GM21717 (cell line): ENCODE measurements around the gene NLRC5.
"Not testable (repeated sequence)": the region's sequence is repeated elsewhere in the genome, so short reads cannot be mapped to it uniquely, and the experiment has no call there.

Experiments
- ATAC-seq: cut with Tn5 transposase; IDR thresholded peaks from one replicate; pipeline ENCODE4 v1.9.1; 2021; ENCODE audit warnings: mild to moderate bottlenecking, moderate library complexity; ENCODE audit not compliant: unreplicated experiment

NLRC5 gene

DNA sequence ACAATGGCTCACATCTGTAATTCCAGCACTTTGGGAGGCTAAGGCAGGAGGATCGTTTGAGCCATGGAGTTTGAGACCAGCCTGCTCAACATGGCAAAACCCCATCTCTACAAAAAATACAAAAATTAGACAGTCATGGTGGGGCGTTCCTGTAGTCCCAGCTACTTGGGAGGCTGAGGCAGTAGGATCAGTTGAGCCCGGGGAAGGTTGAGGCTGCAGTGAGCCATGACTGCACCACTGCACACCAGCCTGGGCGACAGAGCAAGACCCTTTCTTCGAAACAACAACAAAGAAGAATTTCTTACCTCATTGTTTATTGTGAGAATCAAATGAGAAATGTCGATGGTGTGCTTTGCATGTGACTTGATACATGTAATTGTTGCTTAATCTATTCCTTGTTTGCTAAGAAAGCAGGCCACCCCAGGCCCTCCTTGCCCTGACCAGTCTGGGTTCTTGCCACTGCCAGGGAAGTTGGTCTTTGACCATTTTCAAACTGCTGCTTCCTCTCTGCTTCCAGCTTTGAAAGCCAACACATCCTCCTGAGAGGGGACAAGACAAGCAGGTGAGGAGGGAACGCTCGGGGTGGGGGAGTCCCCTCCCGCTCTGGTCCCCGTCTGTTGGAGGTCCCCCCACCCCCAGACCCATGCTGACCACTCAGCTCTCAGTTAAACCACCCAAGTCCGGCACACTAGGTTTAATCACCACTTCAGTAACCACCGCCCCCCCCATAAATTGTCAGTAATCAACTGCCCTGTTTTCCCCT is 55.8 kb downstream of the NLRC5 start:
- no peak for ATAC-seq

DNA sequence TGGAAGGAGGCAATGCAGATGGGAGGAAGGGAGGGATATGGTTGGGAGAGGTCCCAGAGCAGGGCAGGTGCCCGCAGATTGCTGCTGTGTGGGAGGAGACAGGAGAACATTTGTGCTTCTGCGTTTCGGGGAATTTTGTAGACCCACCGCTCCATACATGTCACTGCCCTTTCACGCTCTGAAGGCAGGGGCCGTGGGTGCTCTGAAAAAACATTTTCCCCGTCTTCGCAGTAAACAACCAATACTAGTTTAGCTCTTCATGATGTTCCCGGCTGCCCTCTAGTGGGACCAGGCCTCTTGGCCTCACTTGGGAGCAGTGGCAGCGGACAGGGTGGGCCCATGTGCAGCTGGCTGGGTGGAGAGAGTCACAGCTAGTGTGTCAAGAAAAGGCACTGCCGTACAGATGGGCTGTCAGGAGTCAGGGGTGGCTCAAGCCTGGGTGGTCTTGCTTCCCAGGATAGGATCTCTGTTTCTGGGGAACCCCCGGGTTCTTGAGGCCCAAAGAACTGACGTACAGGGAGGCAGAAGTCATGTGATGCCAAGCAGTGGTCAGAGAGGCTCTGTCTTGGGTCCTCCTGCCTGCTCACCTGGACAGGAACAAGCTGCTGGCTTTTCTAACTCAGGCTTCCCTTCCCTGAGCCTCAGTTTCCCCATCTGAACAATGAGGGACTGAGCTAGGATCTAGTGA is 56.5 kb downstream of the NLRC5 start:
- ATAC-seq: no peak

DNA sequence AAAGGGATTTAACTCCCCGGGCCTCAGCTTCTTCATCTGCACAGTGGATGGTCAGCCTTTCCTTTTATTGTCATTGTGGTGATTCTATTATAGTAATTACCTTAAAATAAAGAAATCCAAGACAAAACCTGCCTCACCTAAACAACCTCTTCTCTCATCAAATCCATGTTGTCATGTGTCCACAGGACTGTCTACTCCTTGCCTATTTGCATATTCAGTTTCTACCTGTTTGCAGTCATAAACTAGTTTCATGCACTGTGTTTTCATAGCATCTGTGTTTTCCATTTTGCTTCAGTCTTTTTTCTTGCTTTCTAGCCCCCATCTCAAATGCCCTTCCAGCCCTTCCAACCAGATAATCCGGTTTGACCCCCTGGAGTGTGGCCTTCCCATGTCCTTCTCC is 58.7 kb downstream of the NLRC5 start:
- no peak for ATAC-seq

DNA sequence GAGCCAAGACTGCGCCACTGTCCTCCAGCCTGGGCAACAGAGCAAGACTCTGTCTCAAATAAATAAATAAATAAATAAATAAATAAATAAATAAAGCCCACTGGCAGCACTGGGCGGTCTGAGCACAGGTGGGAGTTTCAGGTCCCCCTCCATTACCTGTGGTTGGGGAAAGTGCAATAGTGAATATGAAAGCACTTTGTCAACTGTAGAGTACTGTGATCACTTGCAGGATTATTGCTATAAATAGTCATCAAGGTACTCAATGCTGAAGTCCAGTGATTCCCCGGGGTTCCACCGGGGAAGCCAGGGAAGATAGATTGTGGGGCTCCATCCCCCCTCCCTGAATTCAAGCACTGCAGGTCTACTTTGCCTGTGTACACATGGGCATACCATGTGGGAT is 60.3 kb downstream of the NLRC5 start:
- peak; percentile 51 for ATAC-seq

DNA sequence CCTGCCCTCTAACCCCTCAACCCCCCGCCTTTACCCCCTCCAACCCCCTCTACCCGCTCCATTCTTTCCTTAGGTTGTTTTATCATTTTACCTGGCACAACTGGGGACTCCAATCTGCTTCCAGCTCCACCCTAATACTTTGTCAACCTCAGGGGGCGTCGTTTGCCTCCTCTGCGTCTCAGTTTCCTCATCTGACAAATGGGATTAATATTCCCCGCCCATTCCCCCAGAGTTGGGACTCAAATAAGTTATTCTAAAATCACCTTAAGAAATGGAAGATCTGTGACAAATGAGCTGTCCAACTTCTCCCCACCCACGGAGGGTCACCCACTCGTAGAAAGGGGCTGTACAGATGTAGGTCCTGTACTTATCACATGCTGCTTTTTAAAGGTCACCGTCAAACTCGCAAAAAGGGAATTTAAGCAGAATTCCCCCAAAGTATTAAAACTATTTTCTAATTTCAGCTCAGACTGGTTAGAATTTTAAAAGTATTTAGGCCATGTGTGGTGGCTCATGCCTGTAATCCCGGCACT is 62.4 kb downstream of the NLRC5 start:
- ATAC-seq: no peak

DNA sequence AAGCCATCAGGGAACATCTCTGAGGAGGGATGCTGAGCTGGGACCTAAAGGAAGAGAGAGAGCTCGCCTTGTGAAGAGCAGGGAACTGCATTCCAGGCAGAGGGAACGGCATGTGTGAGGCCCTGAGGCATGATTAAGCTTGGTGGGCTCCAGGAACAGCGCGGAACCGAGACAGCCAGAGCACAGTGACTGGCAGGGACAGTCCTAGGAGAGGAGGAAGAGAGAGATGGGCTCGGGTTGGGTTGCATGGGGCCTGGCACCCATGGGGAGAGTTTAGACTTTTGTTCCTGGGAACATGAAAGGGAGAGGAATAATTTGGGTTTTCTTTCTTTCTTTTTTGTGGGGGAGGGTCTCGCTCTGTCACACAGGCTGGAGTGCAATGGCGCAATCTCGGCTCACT is 63.8 kb downstream of the NLRC5 start:
- no peak for ATAC-seq

DNA sequence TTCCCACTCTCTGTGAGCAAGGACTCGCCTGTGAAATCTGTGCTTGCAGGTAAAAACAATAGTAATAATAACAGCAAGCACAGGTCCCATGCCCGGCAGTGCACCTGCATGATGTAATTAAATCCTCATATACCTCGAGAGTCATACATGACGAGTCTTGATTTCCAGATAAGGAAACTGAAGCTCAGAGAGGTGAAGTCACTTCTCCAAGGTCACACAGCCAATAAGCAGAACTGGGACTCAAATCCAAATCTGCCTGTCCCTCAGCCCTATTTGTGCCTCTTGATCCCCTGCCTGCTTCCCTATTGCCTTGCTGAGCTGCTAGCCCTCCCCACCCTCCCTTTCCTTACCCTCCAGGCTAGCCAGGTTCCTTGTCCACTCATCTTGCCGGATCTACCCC is 65.0 kb downstream of the NLRC5 start:
- ATAC-seq: no peak

DNA sequence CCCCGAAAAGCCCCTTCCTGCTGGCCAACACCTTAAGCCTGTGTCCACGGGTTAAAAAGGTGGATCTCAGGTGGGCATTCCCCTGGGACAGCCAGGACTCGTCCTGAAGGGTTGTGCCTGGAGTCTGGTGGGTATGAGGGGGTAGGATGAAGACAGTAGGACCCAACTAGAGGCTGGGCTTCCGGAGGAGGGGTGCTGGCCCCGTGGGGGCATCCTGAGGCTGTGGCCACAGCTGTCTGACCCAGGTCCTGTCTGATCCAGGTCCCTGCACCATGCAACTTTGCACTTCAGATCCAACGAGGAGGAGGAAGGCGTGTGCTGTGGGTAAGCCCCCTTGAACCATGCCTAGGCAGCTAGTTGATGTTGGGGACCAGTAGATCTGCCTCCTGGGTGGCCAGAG is 65.4 kb downstream of the NLRC5 start:
- ATAC-seq: no peak

DNA sequence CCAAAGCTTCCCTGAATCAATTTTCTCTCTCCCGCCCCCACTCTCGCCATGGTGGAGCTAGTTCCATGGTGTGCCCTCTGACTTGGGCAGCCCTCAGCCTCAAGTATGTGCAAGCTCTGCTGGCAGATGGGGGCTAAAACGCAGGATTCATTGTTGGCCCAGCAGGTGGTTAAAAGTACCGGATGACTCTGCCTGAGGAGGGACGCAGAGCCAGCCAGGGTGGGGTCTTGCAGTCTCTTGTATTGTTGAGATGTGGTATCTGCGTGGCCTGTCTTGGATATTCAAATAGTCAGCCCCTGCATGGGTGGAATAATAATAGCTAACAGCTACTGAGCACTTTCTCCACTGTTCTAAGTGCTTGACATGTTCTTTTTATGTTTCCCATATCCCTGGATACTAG is 66.3 kb downstream of the NLRC5 start:
- no peak for ATAC-seq

DNA sequence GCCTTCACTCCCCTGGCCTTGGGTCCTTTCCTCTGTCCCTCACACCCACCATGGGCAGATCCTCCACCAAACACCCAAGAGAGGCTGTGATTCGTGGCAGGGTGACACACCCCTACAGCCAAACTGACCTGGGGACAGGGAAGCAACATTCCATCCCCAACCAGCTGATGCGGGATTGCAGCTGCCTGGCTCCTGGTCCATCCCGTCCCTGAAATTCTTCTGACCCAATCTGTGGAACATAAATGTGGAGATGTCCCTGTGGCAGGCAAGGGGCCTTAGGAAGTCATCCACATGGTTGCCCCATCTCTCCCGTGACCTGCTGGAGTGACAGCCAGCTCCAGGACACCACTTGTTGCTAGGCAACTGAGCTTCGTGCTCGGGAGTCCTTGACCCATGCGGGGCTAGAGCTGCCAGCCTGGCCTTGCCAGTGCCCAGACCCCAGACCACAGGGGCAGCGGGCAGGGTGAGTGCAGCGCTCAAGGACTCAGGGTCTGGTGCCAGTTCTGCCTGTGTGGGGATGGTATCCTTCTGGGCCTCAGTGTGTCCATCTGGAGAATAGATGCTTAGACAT is 69.0 kb downstream of the NLRC5 start:
- no peak for ATAC-seq

DNA sequence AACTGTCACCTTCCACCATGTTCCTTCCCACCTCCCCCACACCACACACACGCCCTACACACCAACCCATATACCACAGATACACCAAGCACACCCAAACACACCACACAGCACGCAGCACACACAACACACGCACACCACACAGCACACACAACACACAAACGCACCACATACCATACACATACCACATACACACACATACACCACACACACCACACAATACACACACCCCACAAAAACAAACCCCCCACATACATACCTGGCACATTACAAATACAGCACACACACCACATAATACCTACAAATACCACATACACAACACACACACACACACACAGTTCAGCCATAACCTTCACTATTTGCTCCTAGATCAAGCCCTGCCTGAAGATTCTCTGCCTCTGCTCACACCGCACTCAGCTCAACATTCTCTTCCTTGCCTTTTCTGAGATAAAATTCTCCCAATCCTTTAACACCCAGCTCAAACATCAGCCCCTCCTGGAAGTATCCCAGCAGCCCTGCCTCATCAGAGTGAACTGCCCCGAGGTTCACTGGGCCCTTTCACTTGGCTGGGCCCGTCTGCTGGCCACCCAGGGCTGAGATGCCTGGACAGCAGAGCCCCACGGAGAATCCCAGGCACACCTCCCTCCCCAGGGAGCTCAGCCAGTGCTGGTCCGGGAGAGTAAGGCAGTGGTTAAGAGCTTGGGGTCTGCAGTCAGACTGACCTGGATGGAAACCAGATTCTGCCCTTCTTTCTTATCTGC is 71.1 kb downstream of the NLRC5 start:
- ATAC-seq: no peak

DNA sequence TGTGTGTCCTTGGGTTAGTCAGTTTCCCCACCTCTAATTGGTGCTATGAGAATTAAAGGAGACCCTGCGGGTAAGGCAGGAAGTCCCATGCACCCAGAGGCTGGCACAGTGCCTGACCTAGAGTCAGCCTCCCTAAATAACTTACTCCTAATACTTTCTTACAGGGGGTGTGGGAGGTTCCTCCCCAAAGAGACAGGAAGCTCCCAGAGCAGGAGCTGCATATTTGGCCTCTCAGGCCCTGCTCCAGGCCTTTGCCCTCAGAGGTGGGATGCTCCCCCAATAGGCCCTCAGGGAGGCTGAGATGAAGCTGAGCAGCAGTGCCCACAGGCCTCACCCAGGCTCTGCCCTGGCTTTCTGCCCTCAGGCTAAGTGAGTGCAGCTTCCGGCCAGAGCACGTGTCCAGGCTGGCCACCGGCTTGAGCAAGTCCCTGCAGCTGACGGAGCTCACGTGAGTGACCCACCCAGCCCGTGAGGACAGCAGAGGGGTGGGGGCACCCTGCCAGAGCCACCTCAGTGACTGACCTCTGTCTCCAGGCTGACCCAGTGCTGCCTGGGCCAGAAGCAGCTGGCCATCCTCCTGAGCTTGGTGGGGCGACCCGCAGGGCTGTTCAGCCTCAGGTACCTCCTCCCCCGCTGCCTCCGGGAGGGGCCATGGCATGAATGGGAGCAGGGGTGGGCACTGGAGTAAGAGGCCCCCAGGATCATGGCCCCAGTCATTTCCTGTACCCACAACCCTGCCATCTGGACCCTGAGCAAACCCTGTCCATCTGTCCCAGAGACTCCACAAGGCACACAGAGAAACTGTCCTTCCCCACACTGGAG is 71.9 kb downstream of the NLRC5 start:
- no peak for ATAC-seq

DNA sequence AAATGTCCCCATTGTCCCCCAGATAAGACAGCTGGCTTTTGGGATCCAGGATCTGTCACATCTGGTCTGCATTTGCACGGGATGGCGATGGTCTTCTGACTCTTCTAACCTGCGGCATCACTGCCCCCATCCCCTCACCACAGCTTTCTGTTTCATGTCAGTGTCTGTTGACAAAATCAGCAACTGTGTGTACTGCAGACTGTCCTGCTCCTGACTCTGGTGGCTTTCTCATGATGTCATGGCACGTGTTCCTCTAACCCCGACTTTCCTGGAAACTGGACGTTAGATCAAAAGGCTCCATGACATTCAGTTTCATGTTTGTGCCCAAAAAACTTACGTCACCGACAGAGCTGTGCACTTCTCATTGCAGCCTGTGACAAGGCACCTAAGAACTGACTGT is 73.0 kb downstream of the NLRC5 start:
- no peak for ATAC-seq

DNA sequence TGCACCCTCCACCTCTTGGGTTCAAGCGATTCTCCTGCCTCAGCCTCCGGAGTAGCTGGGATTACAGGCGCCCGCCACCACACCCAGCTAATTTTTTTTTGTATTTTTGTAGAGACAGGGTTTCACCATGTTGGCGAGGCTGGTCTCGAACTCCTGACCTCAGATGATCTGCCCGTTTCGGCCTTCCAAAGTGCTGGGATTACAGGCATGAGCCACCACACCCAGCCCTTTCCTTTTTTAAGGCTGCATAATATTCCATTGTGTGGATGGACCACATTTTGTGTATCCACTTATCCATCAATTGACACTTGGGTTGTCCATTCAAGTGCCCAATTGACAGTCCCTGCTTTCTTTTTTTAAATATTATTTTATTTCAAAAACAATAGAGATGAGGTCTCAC is 73.8 kb downstream of the NLRC5 start:
- ATAC-seq: not testable (repeated sequence)

DNA sequence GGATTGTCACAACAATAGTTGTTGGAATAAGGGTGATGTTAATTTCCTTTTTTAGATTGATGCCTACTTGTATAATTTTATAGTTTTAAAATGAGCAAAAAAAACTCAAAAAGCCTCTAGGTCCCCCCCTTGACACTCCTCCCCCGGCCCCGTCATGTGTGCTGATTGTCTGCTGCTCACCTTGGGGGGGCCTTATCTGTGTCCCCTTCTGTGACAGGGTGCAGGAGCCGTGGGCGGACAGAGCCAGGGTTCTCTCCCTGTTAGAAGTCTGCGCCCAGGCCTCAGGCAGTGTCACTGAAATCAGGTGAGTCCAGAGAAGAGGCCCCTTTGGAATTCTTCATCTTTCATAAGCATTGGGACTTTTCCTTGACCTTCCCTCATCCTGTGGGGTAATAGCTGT is 75.6 kb downstream of the NLRC5 start:
- ATAC-seq: no peak

DNA sequence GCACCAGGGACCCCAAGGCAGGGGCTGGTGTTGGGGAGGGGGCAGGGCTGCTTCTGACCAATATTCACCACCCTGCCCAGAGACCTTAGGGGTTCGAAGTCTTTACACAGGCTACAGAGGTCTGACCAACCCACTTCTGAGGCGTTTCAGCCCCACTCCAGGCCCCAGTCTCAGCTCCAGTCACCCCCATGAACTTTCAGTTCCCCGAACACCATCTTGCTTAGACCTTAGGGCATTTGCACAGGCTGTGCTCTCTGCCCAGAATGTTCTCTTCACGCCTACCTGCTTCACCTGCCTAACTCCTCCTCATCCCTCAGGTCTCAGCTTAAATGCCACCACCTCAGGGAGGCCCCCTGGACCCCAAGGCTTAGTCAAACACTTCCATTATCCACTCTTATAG is 77.3 kb downstream of the NLRC5 start:
- ATAC-seq: no peak

DNA sequence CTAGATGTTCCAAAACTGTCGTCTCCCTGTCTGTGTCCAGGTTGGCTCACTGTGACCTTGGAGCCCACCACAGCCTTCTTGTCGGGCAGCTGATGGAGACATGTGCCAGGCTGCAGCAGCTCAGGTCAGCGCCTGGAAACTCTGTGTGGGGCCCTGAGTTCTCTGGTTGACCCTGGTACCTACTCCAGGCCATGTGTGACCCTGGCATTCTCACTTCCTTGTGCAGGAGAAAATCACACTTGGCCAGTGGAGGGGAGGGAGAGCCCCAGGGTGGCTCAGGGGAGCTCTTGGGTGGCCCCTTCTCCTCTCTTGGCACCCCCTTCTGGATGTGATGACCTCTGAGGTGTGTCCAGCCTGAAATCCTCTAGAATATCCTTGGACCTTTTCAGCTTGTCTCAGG is 78.0 kb downstream of the NLRC5 start:
- ATAC-seq: no peak

DNA sequence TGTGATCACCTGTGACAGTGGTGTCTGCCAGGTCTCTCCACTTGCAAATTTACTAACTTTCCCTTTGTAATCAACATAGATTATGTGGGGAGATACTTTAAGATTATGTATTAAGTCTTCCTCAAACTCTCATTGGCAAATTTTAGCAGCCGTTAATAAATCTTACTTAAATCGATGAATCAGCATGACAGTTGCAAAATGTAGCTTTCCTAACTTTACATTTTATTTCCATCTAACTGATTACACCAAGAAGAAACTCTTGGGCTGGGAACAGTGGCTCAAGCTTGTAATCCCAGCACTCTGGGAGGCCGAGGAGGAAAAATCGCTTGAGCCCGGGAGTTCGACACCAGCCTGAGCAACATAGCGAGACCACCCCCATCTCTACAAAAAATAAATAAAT is 79.7 kb downstream of the NLRC5 start:
- ATAC-seq: no peak

DNA sequence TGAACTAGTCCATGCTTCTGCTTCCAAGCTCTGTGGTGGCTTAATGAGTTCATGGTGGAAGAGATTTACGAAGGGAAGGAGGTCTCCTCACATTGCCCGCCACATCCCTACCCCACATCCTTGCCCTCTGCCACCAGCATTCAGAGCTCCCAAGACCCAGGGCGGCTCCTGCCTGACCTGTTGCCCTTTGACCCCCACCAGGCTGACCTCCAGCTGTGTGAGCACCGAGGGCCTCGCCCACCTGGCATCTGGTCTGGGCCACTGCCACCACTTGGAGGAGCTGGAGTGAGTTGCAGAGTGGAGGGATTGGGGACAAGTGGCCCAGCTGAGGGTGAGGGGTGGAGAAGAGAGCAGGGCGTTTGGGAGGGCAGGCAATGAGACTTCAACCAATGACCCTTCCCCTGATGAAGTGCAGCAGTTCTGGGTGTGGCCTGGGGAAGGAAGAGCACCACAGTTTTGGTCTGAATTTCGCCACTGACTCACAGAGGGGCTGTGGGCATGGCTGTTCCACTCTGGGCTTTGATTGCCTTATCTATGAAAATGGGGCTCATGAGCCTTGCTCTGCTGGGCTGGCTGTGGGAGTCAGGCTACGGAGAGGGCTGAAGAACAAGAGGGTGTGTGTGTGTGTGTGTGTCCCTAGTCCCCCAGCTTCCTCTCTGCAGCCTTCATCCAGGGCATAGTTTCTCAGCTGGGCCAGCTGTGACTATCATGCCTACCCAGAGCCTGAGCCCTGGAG is 80.4 kb downstream of the NLRC5 start:
- ATAC-seq: no peak

DNA sequence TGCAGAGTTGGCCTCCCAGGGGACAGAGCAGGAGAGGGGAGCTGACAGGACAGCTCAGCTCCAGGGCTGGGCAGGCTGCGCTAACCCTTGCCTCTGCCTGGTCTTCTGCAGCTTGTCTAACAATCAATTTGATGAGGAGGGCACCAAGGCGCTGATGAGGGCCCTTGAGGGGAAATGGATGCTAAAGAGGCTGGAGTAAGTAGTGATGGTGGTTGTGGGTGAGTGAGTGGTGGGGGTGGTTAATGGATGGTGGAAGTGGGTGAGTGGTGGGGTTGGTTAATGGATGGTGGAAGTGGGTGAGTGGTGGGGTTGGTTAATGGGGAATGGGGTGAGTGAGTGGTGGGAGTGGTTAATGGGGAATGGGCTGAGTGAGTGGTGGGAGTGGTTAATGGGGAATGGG is 81.1 kb downstream of the NLRC5 start:
- ATAC-seq: no peak
